Breast epithelium (tissue), 3 donors: ENCODE results near the gene SARNP.

Source experiments
- POLR2A ChIP-seq: fragments of 450-650 bp; IDR thresholded peaks from one replicate; pipeline ENCODE4 v1.6.1; 2016; ENCODE audit warnings: antibody characterized with exemption, mild to moderate bottlenecking, moderate library complexity
- POLR2AphosphoS5 ChIP-seq, 3 donors: sonication (generic); formaldehyde crosslinking; IDR thresholded peaks; one replicate each; pipeline ENCODE4 v1.6.1; 2017; ENCODE audit warnings: antibody characterized with exemption in 3 of 3
- TF ChIP-seq, protein P1 (sequence below), 3 donors: fragments of 450-650 bp; IDR thresholded peaks; one replicate each; pipeline ENCODE4 v1.5.1; 2016 to 2017; ENCODE audit warnings: antibody characterized with exemption in 3 of 3, mild to moderate bottlenecking in 3 of 3, moderate library complexity in 3 of 3

DNA sequence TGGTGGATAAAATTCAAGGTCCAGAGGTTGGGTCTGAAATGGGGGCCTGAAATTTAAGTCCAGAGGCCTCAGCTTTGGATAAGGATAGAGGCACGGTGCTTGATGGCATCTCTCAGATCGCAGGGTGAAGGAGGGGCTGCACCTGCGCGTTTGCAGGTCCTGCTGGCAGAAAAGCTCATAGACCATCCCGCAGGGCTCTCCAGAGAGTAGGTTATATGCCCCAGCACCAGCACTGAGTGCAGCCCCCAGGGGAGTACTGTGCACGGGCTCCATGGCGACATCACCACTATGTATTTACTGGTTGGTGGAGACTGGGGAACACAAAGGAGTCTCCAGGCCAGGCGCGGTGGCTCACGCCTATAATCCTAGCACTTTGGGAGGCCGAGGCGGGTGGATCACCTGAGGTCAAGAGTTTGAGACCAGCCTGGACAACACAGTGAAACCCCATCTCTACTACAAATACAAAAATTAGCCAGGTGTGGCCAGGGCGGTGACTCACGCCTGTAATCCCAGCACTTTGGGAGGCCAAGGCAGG lies 84.4 kb downstream of the SARNP start:
- TF ChIP-seq POLR2AphosphoS5 (IDR thresholded peaks at IDR 0.05), result no peak
- TF ChIP-seq, protein P1, sequence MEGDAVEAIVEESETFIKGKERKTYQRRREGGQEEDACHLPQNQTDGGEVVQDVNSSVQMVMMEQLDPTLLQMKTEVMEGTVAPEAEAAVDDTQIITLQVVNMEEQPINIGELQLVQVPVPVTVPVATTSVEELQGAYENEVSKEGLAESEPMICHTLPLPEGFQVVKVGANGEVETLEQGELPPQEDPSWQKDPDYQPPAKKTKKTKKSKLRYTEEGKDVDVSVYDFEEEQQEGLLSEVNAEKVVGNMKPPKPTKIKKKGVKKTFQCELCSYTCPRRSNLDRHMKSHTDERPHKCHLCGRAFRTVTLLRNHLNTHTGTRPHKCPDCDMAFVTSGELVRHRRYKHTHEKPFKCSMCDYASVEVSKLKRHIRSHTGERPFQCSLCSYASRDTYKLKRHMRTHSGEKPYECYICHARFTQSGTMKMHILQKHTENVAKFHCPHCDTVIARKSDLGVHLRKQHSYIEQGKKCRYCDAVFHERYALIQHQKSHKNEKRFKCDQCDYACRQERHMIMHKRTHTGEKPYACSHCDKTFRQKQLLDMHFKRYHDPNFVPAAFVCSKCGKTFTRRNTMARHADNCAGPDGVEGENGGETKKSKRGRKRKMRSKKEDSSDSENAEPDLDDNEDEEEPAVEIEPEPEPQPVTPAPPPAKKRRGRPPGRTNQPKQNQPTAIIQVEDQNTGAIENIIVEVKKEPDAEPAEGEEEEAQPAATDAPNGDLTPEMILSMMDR (IDR thresholded peaks at IDR 0.05), result no peak
- no peak for TF ChIP-seq POLR2A
